ENCODE results near the gene KRTAP16-1. TPM values are rescaled to one million over a fixed set of nuclear protein-coding genes. Genes with fewer than 3 reads are reported as not detected.

The KRTAP16-1 gene
- total and polyA plus RNA-seq, 10 of the 15 experiments (the other 5 are each of a cell fraction or from before 2014, with no cell fraction given): 0.23 TPM; not detected in 9

GRCh38 chr17:41328207-41328606 lies 19.1 kb upstream of the KRTAP16-1 start:
- ChIA-PET SMC1A (ENCODE audit: uncharacterized antibody, unreplicated experiment) (no interaction called here), CTCF (no interaction called here), RAD21 (ENCODE audit: unreplicated experiment) (no interaction called here), POLR2A (no interaction called here)
- DNase-seq (ENCODE audit: low read depth, low spot score) (no peak), FAIRE-seq (no peak), ATAC-seq (no peak)
- Histone ChIP-seq H3K36me3 (ENCODE audit: control insufficient read depth in 2 of 2, insufficient read depth in 2 of 2, low read length in 1 of 2) (no peaks in the 10 kb centered on the region), H2AFZ (ENCODE audit: control insufficient read depth, low read depth, low read length) (no peak overlapping the region), H3K9me3 (replicated peaks; ENCODE audit: control insufficient read depth, insufficient read depth, low read length) (no peaks in the 10 kb centered on the region), H4K20me1 (ENCODE audit: control insufficient read depth, insufficient read depth) (no peaks in the 10 kb centered on the region), H3K27ac (ENCODE audit: control insufficient read depth, insufficient read depth) (no peak overlapping the region), H3K4me2 (ENCODE audit: control insufficient read depth, insufficient read depth) (no peak overlapping the region), H3K4me1 (ENCODE audit: control insufficient read depth, insufficient read depth, low read length) (no peaks in the 10 kb centered on the region), H3K79me2 (ENCODE audit: control insufficient read depth, insufficient read depth, low read length) (no peaks in the 10 kb centered on the region), H3K9ac (ENCODE audit: control insufficient read depth, insufficient read depth, low read length) (no peak overlapping the region), H3K27me3 (replicated peaks in 1 of 2; ENCODE audit: control insufficient read depth in 2 of 2, insufficient read depth in 2 of 2, low read length in 1 of 2) (no peaks in the 10 kb centered on the region; a peak in 1 of 4 replicates), H3K4me3 (no peak overlapping the region)
- intact Hi-C loops (cut with micrococcal nuclease; ENCODE audit: unreplicated experiment): loop anchor here (10.0 kb wide), 1 partner anchor 703 kb away; no protein-coding TSS in a partner anchor
- WGBS (ENCODE audit: insufficient coverage, insufficient replicate concordance, low lambda C conversion rate, missing lambda C conversion rate): 5% methylated on average over 7 of the region's 7 CpGs
- in situ Hi-C loops (cut with MboI): no loop called here
- TF ChIP-seq E4F1 (IDR thresholded peaks at IDR 0.05; ENCODE audit: borderline replicate concordance, partially characterized antibody): no peak
- BruUV-seq (replicated peaks): no TSS peak

GRCh38 chr17:41327411-41328120 lies 18.5 kb upstream of the KRTAP16-1 start:
- SMC1A ChIA-PET (ENCODE audit: uncharacterized antibody, unreplicated experiment): no interaction called here
- Histone ChIP-seq H3K9me3 (replicated peaks; ENCODE audit: control insufficient read depth, insufficient read depth, low read length) (no peaks in the 10 kb centered on the region), H3K27me3 (replicated peaks in 1 of 2; ENCODE audit: control insufficient read depth in 2 of 2, insufficient read depth in 2 of 2, low read length in 1 of 2) (no peaks in the 10 kb centered on the region; a peak in 1 of 4 replicates), H3K36me3 (ENCODE audit: control insufficient read depth in 2 of 2, insufficient read depth in 2 of 2, low read length in 1 of 2) (no peaks in the 10 kb centered on the region), H4K20me1 (ENCODE audit: control insufficient read depth, insufficient read depth) (no peaks in the 10 kb centered on the region), H3K4me1 (ENCODE audit: control insufficient read depth, insufficient read depth, low read length) (no peaks in the 10 kb centered on the region), H3K4me2 (ENCODE audit: control insufficient read depth, insufficient read depth) (no peak overlapping the region), H3K9ac (ENCODE audit: control insufficient read depth, insufficient read depth, low read length) (no peak overlapping the region), H3K4me3 (no peak overlapping the region), H2AFZ (ENCODE audit: control insufficient read depth, low read depth, low read length) (no peak overlapping the region), H3K79me2 (ENCODE audit: control insufficient read depth, insufficient read depth, low read length) (no peaks in the 10 kb centered on the region), H3K27ac (ENCODE audit: control insufficient read depth, insufficient read depth) (no peak overlapping the region)
- POLR2A ChIA-PET: no interaction called here
- RAD21 ChIA-PET (ENCODE audit: unreplicated experiment): no interaction called here
- no TSS peak for BruUV-seq (replicated peaks)
- no peak for ATAC-seq
- in situ Hi-C loops (cut with MboI): no loop called here
- no peak for FAIRE-seq
- WGBS (ENCODE audit: insufficient coverage, insufficient replicate concordance, low lambda C conversion rate, missing lambda C conversion rate): 42% methylated on average over 8 of the region's 8 CpGs
- CTCF ChIA-PET: no interaction called here
- no peak for DNase-seq (ENCODE audit: low read depth, low spot score)
- TF ChIP-seq RAD51 (IDR thresholded peaks at IDR 0.05) (no peak), EGR1 (IDR thresholded peaks at IDR 0.05; ENCODE audit: borderline replicate concordance in 1 of 2, low read depth in 2 of 2, low read length in 2 of 2) (no peak), FOXM1 (IDR thresholded peaks at IDR 0.05; ENCODE audit: low read depth, low read length) (no peak), HDGF (IDR thresholded peaks at IDR 0.05) (no peak), ZBED1 (IDR thresholded peaks at IDR 0.05; ENCODE audit: borderline replicate concordance) (no peak), CEBPB (IDR thresholded peaks at IDR 0.05; ENCODE audit: borderline replicate concordance in 1 of 2, low read depth in 2 of 2, low read length in 2 of 2) (no peak), ZSCAN29 (IDR thresholded peaks at IDR 0.05) (no peak), ATF7 (IDR thresholded peaks at IDR 0.05; ENCODE audit: low read depth) (no peak), SUZ12 (IDR thresholded peaks at IDR 0.05; ENCODE audit: unreplicated experiment) (no peak), FOXK2 (IDR thresholded peaks at IDR 0.05) (no peak), ZNF384 (IDR thresholded peaks at IDR 0.05; ENCODE audit: borderline replicate concordance, low read depth, low read length) (no peak), ZNF622 (IDR thresholded peaks at IDR 0.05) (no peak), POLR2A (IDR thresholded peaks at IDR 0.05; ENCODE audit: low read depth, low read length) (no peak), ZZZ3 (IDR thresholded peaks at IDR 0.05; ENCODE audit: control insufficient read depth, insufficient read length, low read depth) (no peak)
- intact Hi-C loops (cut with micrococcal nuclease; ENCODE audit: unreplicated experiment): loop anchor here (10.0 kb wide), 1 partner anchor 703 kb away; no protein-coding TSS in a partner anchor
